ENCODE results near the gene POMZP3. TPM values are rescaled to one million over a fixed set of nuclear protein-coding genes. Genes with fewer than 3 reads are reported as not detected.
"Not testable (repeated sequence)": the region's sequence is repeated elsewhere in the genome, so short reads cannot be mapped to it uniquely, and the experiment has no call there.

POMZP3 gene
- total RNA-seq, 1 experiment from 2014 or later = 20.1 TPM

DNA sequence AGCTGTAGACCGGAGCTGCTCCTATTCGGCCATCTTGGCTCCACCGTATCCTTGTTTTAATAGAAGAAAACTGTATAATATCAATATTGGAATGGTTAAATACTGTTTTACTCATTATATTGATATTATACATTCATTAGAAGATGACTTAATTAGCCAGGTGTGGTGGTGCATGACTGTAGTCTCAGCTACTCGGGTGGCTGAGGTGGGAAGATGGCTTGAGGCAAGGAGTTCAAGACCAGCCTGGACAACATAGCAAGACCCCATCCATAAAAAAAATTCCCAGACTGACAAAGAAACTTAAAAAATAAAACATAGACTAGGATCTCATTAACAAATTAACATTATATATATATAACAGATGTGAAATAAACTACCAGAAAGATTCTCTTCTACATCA lies 59.8 kb downstream of the POMZP3 start:
- H2AFZ ChIP-seq (ENCODE audit: low read depth, low read length, poor library complexity, severe bottlenecking); H3K9me3 ChIP-seq (ENCODE audit: control insufficient read depth in 1 of 2, insufficient read depth in 1 of 2, low read depth in 1 of 2, low read length in 2 of 2); H3K27me3 ChIP-seq (ENCODE audit: insufficient read depth, low read length); ATAC-seq; H3K4me2 ChIP-seq (ENCODE audit: low read length); RAD21 ChIA-PET (ENCODE audit: low non-redundant PET in 1 of 2, low total read pairs in 2 of 2, uncharacterized antibody in 2 of 2, unreplicated experiment in 2 of 2); H3K9me2 ChIP-seq (ENCODE audit: insufficient read depth); BruUV-seq (replicated peaks); CTCF ChIA-PET; H3K4me3 ChIP-seq (replicated peaks in 1 of 2; ENCODE audit: low read depth in 1 of 2, low read length in 2 of 2); DNase-seq (ENCODE audit: low read depth, low spot score); H3K36me3 ChIP-seq (ENCODE audit: control insufficient read depth in 1 of 2, insufficient read depth in 2 of 2, low read length in 2 of 2); H4K20me1 ChIP-seq (ENCODE audit: insufficient read depth); H3K27ac ChIP-seq (ENCODE audit: low read depth, low read length); POLR2A ChIA-PET; intact Hi-C loops (cut with micrococcal nuclease); H3K9ac ChIP-seq (ENCODE audit: low read length): not testable (repeated sequence)
- Histone ChIP-seq H3K79me2 (ENCODE audit: insufficient read depth, low read length) (peaks cover 42% of the 10 kb centered on the region), H3K4me1 (ENCODE audit: control insufficient read depth in 1 of 2, insufficient read depth in 2 of 2, low read length in 2 of 2) (peaks cover 0 to 11% of the 10 kb centered on the region in 2 experiments; a peak in 2 of 4 replicates)

DNA sequence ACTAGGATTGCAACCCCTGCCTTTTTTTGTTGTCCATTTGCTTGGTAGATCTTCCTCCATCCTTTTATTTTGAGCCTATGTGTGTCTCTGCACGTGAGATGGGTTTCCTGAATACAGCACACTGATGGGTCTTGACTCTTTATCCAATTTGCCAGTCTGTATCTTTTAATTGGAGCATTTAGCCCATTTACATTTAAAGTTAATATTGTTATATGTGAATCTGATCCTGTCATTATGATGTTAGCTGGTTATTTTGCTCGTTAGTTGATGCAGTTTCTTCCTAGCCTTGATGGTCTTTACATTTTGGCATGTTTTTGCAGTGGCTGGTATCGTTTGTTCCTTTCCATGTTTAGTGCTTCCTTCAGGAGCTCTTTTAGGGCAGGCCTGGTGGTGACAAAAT lies 62.1 kb downstream of the POMZP3 start:
- H3K27ac ChIP-seq (ENCODE audit: low read depth, low read length); CTCF ChIA-PET; H4K20me1 ChIP-seq (ENCODE audit: insufficient read depth); H3K9ac ChIP-seq (ENCODE audit: low read length); intact Hi-C loops (cut with micrococcal nuclease); BruUV-seq (replicated peaks); RAD21 ChIA-PET (ENCODE audit: low non-redundant PET in 1 of 2, low total read pairs in 2 of 2, uncharacterized antibody in 2 of 2, unreplicated experiment in 2 of 2); H3K4me3 ChIP-seq (replicated peaks in 1 of 2; ENCODE audit: low read depth in 1 of 2, low read length in 2 of 2); H3K4me2 ChIP-seq (ENCODE audit: low read length); H2AFZ ChIP-seq (ENCODE audit: low read depth, low read length, poor library complexity, severe bottlenecking); ATAC-seq; H3K9me3 ChIP-seq (ENCODE audit: control insufficient read depth in 1 of 2, insufficient read depth in 1 of 2, low read depth in 1 of 2, low read length in 2 of 2); H3K27me3 ChIP-seq (ENCODE audit: insufficient read depth, low read length); H3K9me2 ChIP-seq (ENCODE audit: insufficient read depth); DNase-seq (ENCODE audit: low read depth, low spot score); H3K36me3 ChIP-seq (ENCODE audit: control insufficient read depth in 1 of 2, insufficient read depth in 2 of 2, low read length in 2 of 2); POLR2A ChIA-PET: not testable (repeated sequence)
- peaks cover 0 to 11% of the 10 kb centered on the region in 2 experiments; a peak in 2 of 4 replicates for H3K4me1 ChIP-seq (ENCODE audit: control insufficient read depth in 1 of 2, insufficient read depth in 2 of 2, low read length in 2 of 2)
- peaks cover 50% of the 10 kb centered on the region for H3K79me2 ChIP-seq (ENCODE audit: insufficient read depth, low read length)

DNA sequence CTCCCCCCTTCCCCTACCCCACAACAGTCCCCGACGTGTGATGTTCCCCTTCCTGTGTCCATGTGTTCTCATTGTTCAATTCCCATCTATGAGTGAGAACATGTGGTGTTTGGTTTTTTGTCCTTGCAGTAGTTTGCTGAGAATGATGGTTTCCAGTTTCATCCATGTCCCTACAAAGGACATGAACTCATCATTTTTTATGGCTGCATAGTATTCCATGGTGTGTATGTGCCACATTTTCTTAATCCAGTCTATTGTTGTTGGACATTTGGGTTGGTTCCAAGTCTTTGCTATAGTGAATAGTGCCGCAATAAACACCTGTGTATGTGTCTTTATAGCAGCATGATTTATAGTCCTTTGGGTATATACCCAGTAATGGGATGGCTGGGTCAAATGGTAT lies 65.7 kb downstream of the POMZP3 start:
- H3K27me3 ChIP-seq (ENCODE audit: insufficient read depth, low read length); H3K4me1 ChIP-seq (ENCODE audit: control insufficient read depth in 1 of 2, insufficient read depth in 2 of 2, low read length in 2 of 2); H3K9ac ChIP-seq (ENCODE audit: low read length); H2AFZ ChIP-seq (ENCODE audit: low read depth, low read length, poor library complexity, severe bottlenecking); H3K4me2 ChIP-seq (ENCODE audit: low read length); H3K27ac ChIP-seq (ENCODE audit: low read depth, low read length); intact Hi-C loops (cut with micrococcal nuclease); H3K4me3 ChIP-seq (replicated peaks in 1 of 2; ENCODE audit: low read depth in 1 of 2, low read length in 2 of 2); H4K20me1 ChIP-seq (ENCODE audit: insufficient read depth); H3K9me3 ChIP-seq (ENCODE audit: control insufficient read depth in 1 of 2, insufficient read depth in 1 of 2, low read depth in 1 of 2, low read length in 2 of 2); BruUV-seq (replicated peaks); DNase-seq (ENCODE audit: low read depth, low spot score); CTCF ChIA-PET; POLR2A ChIA-PET; RAD21 ChIA-PET (ENCODE audit: low non-redundant PET in 1 of 2, low total read pairs in 2 of 2, uncharacterized antibody in 2 of 2, unreplicated experiment in 2 of 2); H3K36me3 ChIP-seq (ENCODE audit: control insufficient read depth in 1 of 2, insufficient read depth in 2 of 2, low read length in 2 of 2); H3K9me2 ChIP-seq (ENCODE audit: insufficient read depth); ATAC-seq: not testable (repeated sequence)
- H3K79me2 ChIP-seq (ENCODE audit: insufficient read depth, low read length) = peaks cover 47% of the 10 kb centered on the region

DNA sequence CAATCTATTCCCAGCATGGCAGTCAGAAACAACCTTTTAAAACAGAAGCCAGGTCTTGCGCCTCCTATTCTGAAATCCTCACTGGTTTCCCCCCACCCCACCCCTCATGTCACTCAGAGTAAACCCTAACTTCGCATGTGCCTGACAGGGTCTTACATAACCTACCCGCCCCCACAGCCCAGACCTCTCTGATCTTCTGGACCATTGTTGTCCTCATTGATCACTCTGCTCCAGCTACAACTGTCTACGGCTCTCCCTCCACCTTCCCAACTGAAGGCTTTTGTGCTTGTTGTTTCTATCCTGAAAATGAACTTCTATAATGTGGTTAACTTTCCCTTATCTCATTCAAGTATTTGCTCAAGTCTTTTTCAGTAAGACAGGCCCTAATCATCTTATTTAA lies 66.9 kb downstream of the POMZP3 start:
- H3K4me2 ChIP-seq (ENCODE audit: low read length) = not testable (repeated sequence)
- H3K79me2 ChIP-seq (ENCODE audit: insufficient read depth, low read length) = peaks cover 53% of the 10 kb centered on the region

More for the DNA sequence above, 66.9 kb downstream of the POMZP3 start:
- H2AFZ ChIP-seq (ENCODE audit: low read depth, low read length, poor library complexity, severe bottlenecking); H3K9me2 ChIP-seq (ENCODE audit: insufficient read depth); H3K4me3 ChIP-seq (replicated peaks in 1 of 2; ENCODE audit: low read depth in 1 of 2, low read length in 2 of 2); H3K9ac ChIP-seq (ENCODE audit: low read length); BruUV-seq (replicated peaks); H3K36me3 ChIP-seq (ENCODE audit: control insufficient read depth in 1 of 2, insufficient read depth in 2 of 2, low read length in 2 of 2); intact Hi-C loops (cut with micrococcal nuclease); H3K9me3 ChIP-seq (ENCODE audit: control insufficient read depth in 1 of 2, insufficient read depth in 1 of 2, low read depth in 1 of 2, low read length in 2 of 2); H3K4me1 ChIP-seq (ENCODE audit: control insufficient read depth in 1 of 2, insufficient read depth in 2 of 2, low read length in 2 of 2); H4K20me1 ChIP-seq (ENCODE audit: insufficient read depth); DNase-seq (ENCODE audit: low read depth, low spot score); CTCF ChIA-PET; RAD21 ChIA-PET (ENCODE audit: low non-redundant PET in 1 of 2, low total read pairs in 2 of 2, uncharacterized antibody in 2 of 2, unreplicated experiment in 2 of 2); ATAC-seq; POLR2A ChIA-PET; H3K27me3 ChIP-seq (ENCODE audit: insufficient read depth, low read length); H3K27ac ChIP-seq (ENCODE audit: low read depth, low read length): not testable (repeated sequence)

All from HCT116 (cell line).